Measurements from ENCODE around the gene SPARC. TPM values are rescaled to one million over a fixed set of nuclear protein-coding genes. Genes with fewer than 3 reads are reported as not detected.
"Not testable (repeated sequence)": the region's sequence is repeated elsewhere in the genome, so short reads cannot be mapped to it uniquely, and the experiment has no call there.

SPARC gene
- total and polyA plus RNA-seq, 2 donors (not counting 1 experiment from before 2014, with no cell fraction given), result 0.45 TPM; not detected in 1

DNA sequence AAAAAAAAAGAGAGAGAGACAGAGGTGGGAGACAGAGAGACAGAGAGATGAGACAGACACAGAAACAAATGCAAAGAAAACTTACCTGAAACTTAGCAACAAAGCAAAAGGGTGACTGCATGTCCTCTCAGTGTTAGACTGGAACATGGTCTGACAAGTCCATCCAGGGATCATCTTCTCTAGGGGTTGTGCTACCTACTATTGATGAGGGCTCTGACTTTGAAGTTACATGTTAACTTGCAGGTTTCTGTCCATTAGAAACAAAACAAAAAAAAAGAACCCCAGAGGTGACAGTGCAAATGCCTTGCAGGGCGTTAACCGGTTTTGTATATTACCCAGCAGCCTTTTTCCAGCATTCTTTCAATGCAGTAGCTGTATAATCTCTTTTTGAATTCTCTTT lies 13.6 kb upstream of the SPARC start:
- H2AFZ ChIP-seq (ENCODE audit: insufficient read depth, low read depth, low read length, poor library complexity, severe bottlenecking), result no peak overlapping the region
- no peaks in the 10 kb centered on the region for H3K27me3 ChIP-seq (replicated peaks in 1 of 4; ENCODE audit: control extremely low read depth in 1 of 4, control insufficient read depth in 3 of 4, insufficient read depth in 4 of 4, low read length in 3 of 4)
- DNase-seq, result no peak
- CTCF ChIA-PET, result no interaction called here
- H3K4me3 ChIP-seq (ENCODE audit: control extremely low read depth in 1 of 5, extremely low read depth in 1 of 5, insufficient read depth in 1 of 5, low read depth in 2 of 5, low read length in 4 of 5), result no peak overlapping the region
- peaks cover 0 to 4% of the 10 kb centered on the region in 2 donors for H3K4me1 ChIP-seq (ENCODE audit: control insufficient read depth in 2 of 2, insufficient read depth in 2 of 2, low read length in 2 of 2)
- H3K27ac Mint-ChIP-seq, result no peak overlapping the region
- no peak overlapping the region for H3K9ac ChIP-seq (ENCODE audit: low read length)
- H3K36me3 ChIP-seq (replicated peaks in 1 of 2; ENCODE audit: control extremely low read depth in 1 of 2, control insufficient read depth in 1 of 2, extremely low read depth in 1 of 2, insufficient read depth in 2 of 2, low read length in 1 of 2), result no peaks in the 10 kb centered on the region
- H3K27me3 Mint-ChIP-seq, result no peaks in the 10 kb centered on the region
- H3K4me3 Mint-ChIP-seq, result no peak overlapping the region
- no peaks in the 10 kb centered on the region for H3K9me3 Mint-ChIP-seq (ENCODE audit: insufficient read depth)
- no peak overlapping the region for H3K4me2 ChIP-seq (replicated peaks; ENCODE audit: low read depth, low read length, poor library complexity, severe bottlenecking)
- no peaks in the 10 kb centered on the region for H4K20me1 ChIP-seq (ENCODE audit: control insufficient read depth, insufficient read depth, low read length, poor library complexity, severe bottlenecking)
- ATAC-seq (ENCODE audit: low read depth), result no peak
- no peaks in the 10 kb centered on the region for H3K79me2 ChIP-seq (ENCODE audit: control insufficient read depth, insufficient read depth, low read length)
- WGBS (ENCODE audit: insufficient coverage), result 83% methylated on average over 2 of the region's 2 CpGs
- POLR2A ChIA-PET, result no interaction called here
- no peaks in the 10 kb centered on the region for H3K9me3 ChIP-seq (ENCODE audit: control extremely low read depth in 1 of 3, control insufficient read depth in 2 of 3, insufficient read depth in 1 of 3, low read length in 2 of 3)
- no peak overlapping the region for H3K27ac ChIP-seq (ENCODE audit: low read length in 2 of 2)
- intact Hi-C loops (cut with micrococcal nuclease), result no loop called here
- peaks cover 13% of the 10 kb centered on the region for H3K4me1 Mint-ChIP-seq
- no peak for TF ChIP-seq EZH2 (IDR thresholded peaks at IDR 0.05; ENCODE audit: borderline replicate concordance, insufficient read depth, low read depth, low read length, poor library complexity, severe bottlenecking)
- TF ChIP-seq, protein P1, sequence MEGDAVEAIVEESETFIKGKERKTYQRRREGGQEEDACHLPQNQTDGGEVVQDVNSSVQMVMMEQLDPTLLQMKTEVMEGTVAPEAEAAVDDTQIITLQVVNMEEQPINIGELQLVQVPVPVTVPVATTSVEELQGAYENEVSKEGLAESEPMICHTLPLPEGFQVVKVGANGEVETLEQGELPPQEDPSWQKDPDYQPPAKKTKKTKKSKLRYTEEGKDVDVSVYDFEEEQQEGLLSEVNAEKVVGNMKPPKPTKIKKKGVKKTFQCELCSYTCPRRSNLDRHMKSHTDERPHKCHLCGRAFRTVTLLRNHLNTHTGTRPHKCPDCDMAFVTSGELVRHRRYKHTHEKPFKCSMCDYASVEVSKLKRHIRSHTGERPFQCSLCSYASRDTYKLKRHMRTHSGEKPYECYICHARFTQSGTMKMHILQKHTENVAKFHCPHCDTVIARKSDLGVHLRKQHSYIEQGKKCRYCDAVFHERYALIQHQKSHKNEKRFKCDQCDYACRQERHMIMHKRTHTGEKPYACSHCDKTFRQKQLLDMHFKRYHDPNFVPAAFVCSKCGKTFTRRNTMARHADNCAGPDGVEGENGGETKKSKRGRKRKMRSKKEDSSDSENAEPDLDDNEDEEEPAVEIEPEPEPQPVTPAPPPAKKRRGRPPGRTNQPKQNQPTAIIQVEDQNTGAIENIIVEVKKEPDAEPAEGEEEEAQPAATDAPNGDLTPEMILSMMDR (IDR thresholded peaks at IDR 0.05), result no peak

GRCh38 chr5:151699071-151699901 lies 12.6 kb upstream of the SPARC start:
- no peak overlapping the region for H3K4me2 ChIP-seq (replicated peaks; ENCODE audit: low read depth, low read length, poor library complexity, severe bottlenecking)
- CTCF ChIA-PET, result no interaction called here
- TF ChIP-seq, protein P1 (IDR thresholded peaks at IDR 0.05), result no peak
- TF ChIP-seq EZH2 (IDR thresholded peaks at IDR 0.05; ENCODE audit: borderline replicate concordance, insufficient read depth, low read depth, low read length, poor library complexity, severe bottlenecking), result no peak
- Mint-ChIP-seq H3K4me1 (peaks cover 13% of the 10 kb centered on the region), H3K27ac (no peak overlapping the region), H3K27me3 (no peaks in the 10 kb centered on the region), H3K4me3 (no peak overlapping the region), H3K9me3 (ENCODE audit: insufficient read depth) (no peaks in the 10 kb centered on the region)
- intact Hi-C loops (cut with micrococcal nuclease), result no loop called here
- WGBS (ENCODE audit: insufficient coverage), result 94% methylated on average over 10 of the region's 13 CpGs
- H3K27me3 ChIP-seq (replicated peaks in 1 of 4; ENCODE audit: control extremely low read depth in 1 of 4, control insufficient read depth in 3 of 4, insufficient read depth in 4 of 4, low read length in 3 of 4), result no peaks in the 10 kb centered on the region
- H3K4me3 ChIP-seq (ENCODE audit: control extremely low read depth in 1 of 5, extremely low read depth in 1 of 5, insufficient read depth in 1 of 5, low read depth in 2 of 5, low read length in 4 of 5), result no peak overlapping the region
- no peaks in the 10 kb centered on the region for H3K9me3 ChIP-seq (ENCODE audit: control extremely low read depth in 1 of 3, control insufficient read depth in 2 of 3, insufficient read depth in 1 of 3, low read length in 2 of 3)
- no peaks in the 10 kb centered on the region for H3K79me2 ChIP-seq (ENCODE audit: control insufficient read depth, insufficient read depth, low read length)
- ATAC-seq (ENCODE audit: low read depth) (no peak), DNase-seq (no peak)
- H2AFZ ChIP-seq (ENCODE audit: insufficient read depth, low read depth, low read length, poor library complexity, severe bottlenecking), result no peak overlapping the region
- no peak overlapping the region for H3K9ac ChIP-seq (ENCODE audit: low read length)
- POLR2A ChIA-PET, result no interaction called here
- peaks cover 0 to 4% of the 10 kb centered on the region in 2 donors for H3K4me1 ChIP-seq (ENCODE audit: control insufficient read depth in 2 of 2, insufficient read depth in 2 of 2, low read length in 2 of 2)
- no peak overlapping the region for H3K27ac ChIP-seq (ENCODE audit: low read length in 2 of 2)
- no peaks in the 10 kb centered on the region for H3K36me3 ChIP-seq (replicated peaks in 1 of 2; ENCODE audit: control extremely low read depth in 1 of 2, control insufficient read depth in 1 of 2, extremely low read depth in 1 of 2, insufficient read depth in 2 of 2, low read length in 1 of 2)
- no peaks in the 10 kb centered on the region for H4K20me1 ChIP-seq (ENCODE audit: control insufficient read depth, insufficient read depth, low read length, poor library complexity, severe bottlenecking)

DNA sequence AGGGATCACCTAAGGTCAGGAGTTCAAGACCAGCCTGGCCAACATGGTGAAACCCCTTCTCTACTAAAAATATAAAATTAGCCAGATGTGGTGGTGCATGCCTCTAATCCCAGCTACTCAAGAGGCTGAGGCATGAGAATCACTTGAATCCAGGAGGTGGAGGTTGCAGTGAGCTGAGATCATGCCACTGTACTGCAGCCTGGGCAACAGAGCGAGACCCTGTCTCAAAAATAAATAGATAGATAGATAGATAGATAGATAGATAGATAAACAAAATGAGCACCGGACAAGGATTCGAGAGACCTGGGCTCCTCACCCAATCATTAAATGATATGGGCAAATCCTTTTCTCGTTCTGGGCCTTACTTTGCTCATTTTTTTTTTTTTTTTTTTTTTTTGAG lies 11.4 kb upstream of the SPARC start:
- H3K4me2 ChIP-seq (replicated peaks; ENCODE audit: low read depth, low read length, poor library complexity, severe bottlenecking); H3K27me3 Mint-ChIP-seq; POLR2A ChIA-PET; H3K9ac ChIP-seq (ENCODE audit: low read length); H3K27ac Mint-ChIP-seq; H2AFZ ChIP-seq (ENCODE audit: insufficient read depth, low read depth, low read length, poor library complexity, severe bottlenecking); H3K36me3 ChIP-seq (replicated peaks in 1 of 2; ENCODE audit: control extremely low read depth in 1 of 2, control insufficient read depth in 1 of 2, extremely low read depth in 1 of 2, insufficient read depth in 2 of 2, low read length in 1 of 2); DNase-seq; H3K9me3 Mint-ChIP-seq (ENCODE audit: insufficient read depth); H3K9me3 ChIP-seq (ENCODE audit: control extremely low read depth in 1 of 3, control insufficient read depth in 2 of 3, insufficient read depth in 1 of 3, low read length in 2 of 3); H3K4me3 ChIP-seq (ENCODE audit: control extremely low read depth in 1 of 5, extremely low read depth in 1 of 5, insufficient read depth in 1 of 5, low read depth in 2 of 5, low read length in 4 of 5); ATAC-seq (ENCODE audit: low read depth); CTCF ChIA-PET; H3K4me1 ChIP-seq (ENCODE audit: control insufficient read depth in 2 of 2, insufficient read depth in 2 of 2, low read length in 2 of 2); H3K27me3 ChIP-seq (replicated peaks in 1 of 4; ENCODE audit: control extremely low read depth in 1 of 4, control insufficient read depth in 3 of 4, insufficient read depth in 4 of 4, low read length in 3 of 4); H4K20me1 ChIP-seq (ENCODE audit: control insufficient read depth, insufficient read depth, low read length, poor library complexity, severe bottlenecking); H3K4me1 Mint-ChIP-seq; H3K79me2 ChIP-seq (ENCODE audit: control insufficient read depth, insufficient read depth, low read length); H3K4me3 Mint-ChIP-seq; H3K27ac ChIP-seq (ENCODE audit: low read length in 2 of 2); intact Hi-C loops (cut with micrococcal nuclease): not testable (repeated sequence)
- WGBS (ENCODE audit: insufficient coverage), result no CpG with 5 or more reads among the region's 4 CpGs

Data from B cell (primary cell).